Trophoblast cell (in vitro differentiated cells and primary cell): ENCODE data around the gene DESI1.
"Not testable (repeated sequence)": the region's sequence is repeated elsewhere in the genome, so short reads cannot be mapped to it uniquely, and the experiment has no call there.

Experiments used
- DNase-seq, 2 donors: peaks; one replicate each; pipeline ENCODE4 v3.0.0-alpha.2; 2016
- H2AFZ ChIP-seq: 2 replicates; pipeline ENCODE4 v1.6.1; 2013; ENCODE audit warnings: low read length, moderate library complexity, mild to moderate bottlenecking; ENCODE audit not compliant: insufficient read depth, poor library complexity
- H2AK5ac ChIP-seq: 2 replicates; pipeline ENCODE4 v1.6.1; 2013; ENCODE audit warnings: mild to moderate bottlenecking, low read length
- H2BK120ac ChIP-seq: 2 replicates; pipeline ENCODE4 v1.6.1; 2013; ENCODE audit warnings: low read length, mild to moderate bottlenecking, moderate library complexity; ENCODE audit not compliant: insufficient read depth, poor library complexity
- H2BK12ac ChIP-seq: 2 replicates; pipeline ENCODE4 v1.6.1; 2013; ENCODE audit warnings: mild to moderate bottlenecking, low read length, moderate library complexity
- H2BK5ac ChIP-seq: 2 replicates; pipeline ENCODE4 v1.6.1; 2013; ENCODE audit warnings: low read length, low read depth, moderate library complexity, mild to moderate bottlenecking; ENCODE audit not compliant: poor library complexity
- H3K14ac ChIP-seq: 2 replicates; pipeline ENCODE4 v1.6.1; 2013; ENCODE audit warnings: mild to moderate bottlenecking, low read length
- H3K18ac ChIP-seq: 2 replicates; pipeline ENCODE4 v1.6.1; 2013; ENCODE audit warnings: mild to moderate bottlenecking, low read length
- H3K23ac ChIP-seq: 2 replicates; pipeline ENCODE4 v1.6.1; 2013; ENCODE audit warnings: low read length
- H3K27ac ChIP-seq: 2 replicates; pipeline ENCODE4 v1.5.1; 2013; ENCODE audit warnings: low read depth, mild to moderate bottlenecking, inconsistent platforms, low read length, moderate library complexity
- H3K27me3 ChIP-seq: 2 replicates; pipeline ENCODE4 v1.6.1; 2013; ENCODE audit warnings: inconsistent platforms, mild to moderate bottlenecking, low read length, moderate library complexity; ENCODE audit not compliant: insufficient read depth
- H3K36me3 ChIP-seq, 2 experiments: 1 replicate in 1 of 2; 2 replicates in 1 of 2; pipeline ENCODE4 v1.6.1; 2013; ENCODE audit warnings: low read length in 2 of 2, mild to moderate bottlenecking in 2 of 2, moderate library complexity in 1 of 2; ENCODE audit not compliant: insufficient read depth in 2 of 2, control insufficient read depth in 1 of 2
- H3K4ac ChIP-seq: 2 replicates; pipeline ENCODE4 v1.6.1; 2013; ENCODE audit warnings: low read depth, mild to moderate bottlenecking, low read length, moderate library complexity
- H3K4me1 ChIP-seq, 2 experiments: 1 replicate in 1 of 2; 2 replicates in 1 of 2; pipeline ENCODE4 v1.6.1; 2013; ENCODE audit warnings: low read length in 2 of 2, mild to moderate bottlenecking in 2 of 2, moderate library complexity in 1 of 2; ENCODE audit not compliant: insufficient read depth in 2 of 2, control insufficient read depth in 1 of 2
- H3K4me2 ChIP-seq: 2 replicates; pipeline ENCODE4 v1.6.1; 2013; ENCODE audit warnings: inconsistent platforms, mild to moderate bottlenecking, low read length, moderate library complexity
- H3K4me3 ChIP-seq: 2 replicates; pipeline ENCODE4 v1.5.1; 2013; ENCODE audit warnings: mild to moderate bottlenecking, low read depth, low read length, inconsistent platforms
- H3K79me1 ChIP-seq: one replicate; pipeline ENCODE4 v1.6.1; 2013; ENCODE audit warnings: low read length
- H3K79me2 ChIP-seq: 2 replicates; pipeline ENCODE4 v1.6.1; 2013; ENCODE audit warnings: low read length, mild to moderate bottlenecking; ENCODE audit not compliant: control insufficient read depth, insufficient read depth, poor library complexity
- H3K9ac ChIP-seq: 2 replicates; pipeline ENCODE4 v1.6.1; 2013; ENCODE audit warnings: mild to moderate bottlenecking, low read length
- H3K9me3 ChIP-seq: 2 replicates; pipeline ENCODE4 v1.6.1; 2013; ENCODE audit warnings: low read depth, mild to moderate bottlenecking, control low read depth, inconsistent platforms, low read length; ENCODE audit not compliant: insufficient read depth
- H4K12ac ChIP-seq: 2 replicates; pipeline ENCODE4 v1.6.1; 2013; ENCODE audit warnings: low read depth, mild to moderate bottlenecking, low read length, moderate library complexity
- H4K8ac ChIP-seq: 2 replicates; pipeline ENCODE4 v1.6.1; 2013; ENCODE audit warnings: low read depth, mild to moderate bottlenecking, low read length, moderate library complexity
- H4K91ac ChIP-seq: one replicate; pipeline ENCODE4 v1.6.1; 2013; ENCODE audit warnings: low read depth, mild to moderate bottlenecking, low read length, moderate library complexity
- WGBS: extraction: QIAGEN DNeasy Blood & Tissue Kit; methylation state at CpG from one replicate; pipeline ENCODE4 v1.1.7; 2013; ENCODE audit warnings: missing lambda C conversion rate; ENCODE audit not compliant: insufficient read length, insufficient coverage; ENCODE audit errors: extremely low coverage; 5-methylcytosine and 5-hydroxymethylcytosine counted together

DESI1 gene

DNA sequence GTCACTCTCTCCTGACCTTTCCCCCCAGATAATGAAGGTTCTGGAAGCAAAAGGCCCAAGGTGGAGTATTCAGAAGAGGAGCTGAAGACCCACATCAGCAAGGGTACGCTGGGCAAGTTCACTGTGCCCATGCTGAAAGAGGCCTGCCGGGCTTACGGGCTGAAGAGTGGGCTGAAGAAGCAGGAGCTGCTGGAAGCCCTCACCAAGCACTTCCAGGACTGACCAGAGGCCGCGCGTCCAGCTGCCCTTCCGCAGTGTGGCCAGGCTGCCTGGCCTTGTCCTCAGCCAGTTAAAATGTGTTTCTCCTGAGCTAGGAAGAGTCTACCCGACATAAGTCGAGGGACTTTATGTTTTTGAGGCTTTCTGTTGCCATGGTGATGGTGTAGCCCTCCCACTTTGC is 42.8 kb upstream of the DESI1 start:
- H2BK120ac ChIP-seq, H3K23ac ChIP-seq, H3K9ac ChIP-seq, DNase-seq, H3K4me2 ChIP-seq, H4K8ac ChIP-seq, H2AFZ ChIP-seq, H3K79me2 ChIP-seq, H3K4me3 ChIP-seq, H4K91ac ChIP-seq, H3K18ac ChIP-seq, H3K9me3 ChIP-seq, H3K27ac ChIP-seq, H3K79me1 ChIP-seq, H2BK12ac ChIP-seq, H3K14ac ChIP-seq, H3K4ac ChIP-seq, H3K27me3 ChIP-seq, H2AK5ac ChIP-seq, H2BK5ac ChIP-seq, H4K12ac ChIP-seq: not testable (repeated sequence)
- WGBS: no CpG with 5 or more reads among the region's 9 CpGs
- H3K36me3 ChIP-seq: peaks cover 32 to 52% of the 10 kb centered on the region in 2 experiments
- peaks cover 2 to 10% of the 10 kb centered on the region in 2 experiments for H3K4me1 ChIP-seq

DNA sequence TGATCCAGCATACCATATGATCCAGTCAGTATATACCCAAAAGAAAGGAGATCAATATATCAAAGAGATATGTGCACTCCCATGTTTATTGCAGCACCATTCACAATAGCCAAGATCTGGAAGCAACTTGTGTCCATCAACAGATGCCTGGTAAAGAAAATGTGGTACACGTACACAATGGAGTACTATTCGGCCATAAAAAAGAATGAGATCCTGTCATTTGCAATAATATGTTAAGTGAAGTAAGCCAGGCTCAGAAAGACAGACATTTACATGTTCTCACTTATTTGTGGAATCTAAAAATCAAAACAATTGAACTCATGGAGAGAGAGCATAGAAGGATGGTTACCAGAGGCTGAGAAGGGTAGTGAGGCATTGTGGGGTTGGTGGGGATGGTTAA is 40.9 kb upstream of the DESI1 start:
- no peak overlapping the region for H4K91ac ChIP-seq
- no peak overlapping the region for H4K8ac ChIP-seq
- no CpG with 5 or more reads among the region's 2 CpGs for WGBS
- no peak overlapping the region for H3K4me3 ChIP-seq
- H3K36me3 ChIP-seq: peaks cover 44 to 67% of the 10 kb centered on the region in 2 experiments
- no peak overlapping the region for H3K27ac ChIP-seq
- H2BK12ac ChIP-seq: no peak overlapping the region
- H4K12ac ChIP-seq: no peak overlapping the region
- no peak overlapping the region for H2BK5ac ChIP-seq
- H3K14ac ChIP-seq: no peak overlapping the region
- no peak overlapping the region for H3K4me2 ChIP-seq
- no peaks in the 10 kb centered on the region for H3K27me3 ChIP-seq
- H2AK5ac ChIP-seq: no peak overlapping the region
- H3K79me2 ChIP-seq: no peaks in the 10 kb centered on the region
- H3K18ac ChIP-seq: no peak overlapping the region
- no peak overlapping the region for H3K23ac ChIP-seq
- no peaks in the 10 kb centered on the region for H3K79me1 ChIP-seq
- H3K9ac ChIP-seq: no peak overlapping the region
- H3K4ac ChIP-seq: no peak overlapping the region
- DNase-seq: no peak
- no peak overlapping the region for H2AFZ ChIP-seq
- no peak overlapping the region for H2BK120ac ChIP-seq
- no peaks in the 10 kb centered on the region for H3K4me1 ChIP-seq
- H3K9me3 ChIP-seq: peaks cover 1% of the 10 kb centered on the region

DNA sequence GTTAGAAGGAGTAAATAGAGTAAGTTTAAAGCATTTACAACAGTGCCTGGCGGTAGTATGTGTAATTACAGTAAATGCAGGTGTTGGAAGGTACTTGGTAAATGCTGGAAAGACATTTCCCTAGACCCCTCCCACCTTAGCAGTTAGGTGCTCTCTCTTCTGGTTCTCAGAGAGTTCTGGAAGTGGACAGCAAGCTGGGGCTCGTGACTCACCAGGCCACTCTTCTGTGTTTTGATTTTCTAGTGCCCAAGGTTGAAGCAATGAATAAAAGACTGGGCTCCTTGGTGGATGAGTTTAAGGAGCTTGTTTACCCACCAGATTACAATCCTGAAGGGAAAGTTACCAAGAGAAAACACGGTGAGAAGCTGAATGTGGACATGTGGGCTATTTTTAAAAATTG is 40.2 kb upstream of the DESI1 start:
- WGBS: no CpG with 5 or more reads among the region's 3 CpGs
- H3K4me3 ChIP-seq: no peak overlapping the region
- no peak overlapping the region for H4K8ac ChIP-seq
- H3K27ac ChIP-seq: no peak overlapping the region
- no peak overlapping the region for H2BK5ac ChIP-seq
- no peaks in the 10 kb centered on the region for H3K4me1 ChIP-seq
- H3K14ac ChIP-seq: no peak overlapping the region
- H3K4me2 ChIP-seq: no peak overlapping the region
- no peaks in the 10 kb centered on the region for H3K79me2 ChIP-seq
- no peak overlapping the region for H2AFZ ChIP-seq
- no peaks in the 10 kb centered on the region for H3K79me1 ChIP-seq
- H3K18ac ChIP-seq: no peak overlapping the region
- H3K9me3 ChIP-seq: peaks cover 1% of the 10 kb centered on the region
- H3K36me3 ChIP-seq: peaks cover 47 to 71% of the 10 kb centered on the region in 2 experiments
- H4K12ac ChIP-seq: no peak overlapping the region
- H2AK5ac ChIP-seq: no peak overlapping the region
- H3K9ac ChIP-seq: no peak overlapping the region
- H2BK12ac ChIP-seq: no peak overlapping the region
- DNase-seq: no peak
- no peak overlapping the region for H4K91ac ChIP-seq
- H3K4ac ChIP-seq: no peak overlapping the region
- no peaks in the 10 kb centered on the region for H3K27me3 ChIP-seq
- no peak overlapping the region for H3K23ac ChIP-seq
- H2BK120ac ChIP-seq: no peak overlapping the region

DNA sequence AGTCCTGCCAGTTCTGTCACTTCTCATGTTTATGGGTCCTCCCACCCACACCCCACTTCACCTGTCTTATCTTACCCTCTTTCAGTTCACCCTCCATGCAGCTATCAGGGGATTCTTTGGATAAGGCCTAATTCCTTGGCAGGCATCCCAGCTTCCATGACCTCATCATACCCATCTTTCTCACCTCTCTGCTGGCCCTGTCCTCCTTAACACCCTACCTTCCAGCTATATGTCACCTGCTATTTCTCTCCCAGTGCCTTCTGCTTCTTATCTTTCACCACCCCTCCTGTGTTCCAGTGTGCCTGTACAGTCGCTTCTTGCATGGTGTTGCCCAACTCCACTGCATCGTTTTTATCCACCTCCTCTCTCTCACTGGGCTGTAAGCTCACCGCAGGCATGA is 39.6 kb upstream of the DESI1 start:
- Histone ChIP-seq H3K4me1 (no peaks in the 10 kb centered on the region), H3K36me3 (peaks cover 53 to 76% of the 10 kb centered on the region in 2 experiments), H3K23ac (no peak overlapping the region), H3K9ac (no peak overlapping the region), H3K4me3 (no peak overlapping the region), H4K91ac (no peak overlapping the region), H3K27ac (no peak overlapping the region), H3K9me3 (peaks cover 1% of the 10 kb centered on the region), H2AK5ac (no peak overlapping the region), H3K27me3 (no peaks in the 10 kb centered on the region), H2BK5ac (no peak overlapping the region), H2BK120ac (no peak overlapping the region), H3K4ac (no peak overlapping the region), H3K14ac (no peak overlapping the region), H2AFZ (no peak overlapping the region), H3K79me1 (no peaks in the 10 kb centered on the region), H3K18ac (no peak overlapping the region), H2BK12ac (no peak overlapping the region), H4K8ac (no peak overlapping the region), H4K12ac (no peak overlapping the region), H3K79me2 (no peaks in the 10 kb centered on the region), H3K4me2 (no peak overlapping the region)
- no CpG with 5 or more reads among the region's 3 CpGs for WGBS
- DNase-seq: no peak
